ENCODE measurements around the gene NCAPD2. TPM values are rescaled to one million over a fixed set of nuclear protein-coding genes. Genes with fewer than 3 reads are reported as not detected.

NCAPD2 gene
- total and polyA plus RNA-seq, 3 donors from 2014 or later = 42.9 to 46.6 (median 43.1) TPM

DNA sequence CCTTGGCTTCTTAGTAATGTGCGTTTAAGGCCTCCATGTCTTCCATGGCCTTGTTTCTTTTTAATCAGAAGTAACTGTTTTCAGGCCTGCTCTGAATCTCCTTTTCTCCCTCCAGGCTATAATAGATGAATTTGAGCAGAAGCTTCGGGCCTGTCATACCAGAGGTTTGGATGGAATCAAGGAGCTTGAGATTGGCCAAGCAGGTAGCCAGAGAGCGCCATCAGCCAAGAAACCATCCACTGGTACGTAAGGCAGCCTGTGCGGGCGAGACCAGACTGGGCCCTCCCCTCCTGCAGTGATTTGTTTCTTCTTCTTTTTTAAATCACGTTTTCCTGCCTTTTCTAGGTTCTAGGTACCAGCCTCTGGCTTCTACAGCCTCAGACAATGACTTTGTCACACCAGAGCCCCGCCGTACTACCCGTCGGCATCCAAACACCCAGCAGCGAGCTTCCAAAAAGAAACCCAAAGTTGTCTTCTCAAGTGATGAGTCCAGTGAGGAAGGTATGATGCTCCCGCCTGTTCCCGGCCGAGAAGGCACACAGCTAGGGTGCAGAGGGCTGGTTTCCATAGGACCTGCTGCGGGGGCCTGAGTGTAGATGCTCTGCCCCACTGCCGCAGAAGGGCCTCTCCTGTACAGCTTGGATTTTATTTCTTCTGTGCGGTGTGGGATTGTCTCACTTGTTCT is 36.8 kb downstream of the NCAPD2 start:
- WGBS, 2 donors = 92 to 93% methylated on average over 18 of the region's 18 CpGs
- Histone ChIP-seq H3K27ac (no peak overlapping the region), H3K4me1 (peaks cover 23% of the 10 kb centered on the region), H3K36me3 (ENCODE audit: low read depth, missing control alignments) (peaks cover 5% of the 10 kb centered on the region), H3K9me3 (no peaks in the 10 kb centered on the region), H3K4me3 (no peak overlapping the region), H3K27me3 (no peaks in the 10 kb centered on the region)
- TF ChIP-seq CTCF (IDR thresholded peaks at IDR 0.05) (no peak), POLR2A (IDR thresholded peaks at IDR 0.05) (no peak)
- intact Hi-C loops (cut with DNase I; ENCODE audit: low total_unique reads) = no loop called here
- no peak for DNase-seq

GRCh38 chr12:6532051-6532926 is 38.4 kb downstream of the NCAPD2 start:
- no peak overlapping the region for H3K4me3 ChIP-seq
- TF ChIP-seq CTCF (IDR thresholded peaks at IDR 0.05) (no peak), POLR2A (IDR thresholded peaks at IDR 0.05) (no peak)
- H3K27ac ChIP-seq = peak overlapping the region; percentile 86 to 92
- DNase-seq = no peak
- H3K9me3 ChIP-seq = no peaks in the 10 kb centered on the region
- no peaks in the 10 kb centered on the region for H3K36me3 ChIP-seq (ENCODE audit: low read depth, missing control alignments)
- no peaks in the 10 kb centered on the region for H3K27me3 ChIP-seq
- WGBS, 2 donors = 20 to 27% methylated on average over 16 to 20 of the region's 20 CpGs
- peaks cover 30% of the 10 kb centered on the region for H3K4me1 ChIP-seq
- intact Hi-C loops (cut with DNase I; ENCODE audit: low total_unique reads) = no loop called here

DNA sequence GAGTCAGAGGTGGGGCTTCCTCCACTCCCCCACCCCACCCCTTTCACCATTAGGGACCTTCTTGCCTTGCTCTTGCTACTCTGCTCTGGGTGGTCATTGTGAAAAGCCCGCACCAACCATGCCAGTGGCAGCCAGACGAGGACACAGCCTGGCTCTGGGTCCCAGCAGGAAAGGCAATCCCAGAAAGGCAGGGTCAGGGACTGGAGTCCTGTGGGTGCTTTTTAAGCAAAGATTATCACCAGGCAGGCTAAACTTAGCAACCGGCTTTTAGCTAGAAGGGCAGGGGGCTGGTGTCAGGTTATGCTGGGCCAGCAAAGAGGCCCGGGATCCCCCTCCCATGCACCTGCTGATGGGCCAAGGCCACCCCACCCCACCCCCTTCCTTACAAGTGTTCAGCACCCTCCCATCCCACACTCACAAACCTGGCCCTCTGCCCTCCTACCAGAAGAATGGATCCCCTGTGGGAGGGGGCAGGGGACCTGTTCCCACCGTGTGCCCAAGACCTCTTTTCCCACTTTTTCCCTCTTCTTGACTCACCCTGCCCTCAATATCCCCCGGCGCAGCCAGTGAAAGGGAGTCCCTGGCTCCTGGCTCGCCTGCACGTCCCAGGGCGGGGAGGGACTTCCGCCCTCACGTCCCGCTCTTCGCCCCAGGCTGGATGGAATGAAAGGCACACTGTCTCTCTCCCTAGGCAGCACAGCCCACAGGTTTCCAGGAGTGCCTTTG is 39.2 kb downstream of the NCAPD2 start:
- peak; percentile 81 for DNase-seq
- no peaks in the 10 kb centered on the region for H3K36me3 ChIP-seq (ENCODE audit: low read depth, missing control alignments)
- intact Hi-C loops (cut with DNase I; ENCODE audit: low total_unique reads) = no loop called here
- H3K4me1 ChIP-seq = peaks cover 30% of the 10 kb centered on the region
- no peaks in the 10 kb centered on the region for H3K27me3 ChIP-seq
- TF ChIP-seq POLR2A (IDR thresholded peaks at IDR 0.05) (no peak), CTCF (IDR thresholded peaks at IDR 0.05) (no peak)
- 0% methylated on average over 14 of the region's 14 CpGs for WGBS, 2 donors
- no peaks in the 10 kb centered on the region for H3K9me3 ChIP-seq
- H3K4me3 ChIP-seq = peak overlapping the region; percentile 92 to 93
- peak overlapping the region; percentile 86 to 92 for H3K27ac ChIP-seq

- DNase-seq = peak; percentile 84
- peak overlapping the region; percentile 86 to 92 for H3K27ac ChIP-seq
- H3K9me3 ChIP-seq = no peaks in the 10 kb centered on the region
- no peak for TF ChIP-seq CTCF (IDR thresholded peaks at IDR 0.05)
- no peak for TF ChIP-seq POLR2A (IDR thresholded peaks at IDR 0.05)
- H3K36me3 ChIP-seq (ENCODE audit: low read depth, missing control alignments) = no peaks in the 10 kb centered on the region
- peaks cover 30% of the 10 kb centered on the region for H3K4me1 ChIP-seq
- WGBS, 2 donors = 0% methylated on average over 6 to 9 of the region's 9 CpGs
- peak overlapping the region; percentile 92 to 93 for H3K4me3 ChIP-seq
- intact Hi-C loops (cut with DNase I; ENCODE audit: low total_unique reads) = no loop called here
- no peaks in the 10 kb centered on the region for H3K27me3 ChIP-seq
Observed at GRCh38 chr12:6533653-6533922, 39.7 kb downstream of the NCAPD2 start.
